ENCODE results near the gene GSE1.
A peak's percentile ranks its signal among the peaks of the same experiment; 100 is the strongest.

The GSE1 gene

DNA sequence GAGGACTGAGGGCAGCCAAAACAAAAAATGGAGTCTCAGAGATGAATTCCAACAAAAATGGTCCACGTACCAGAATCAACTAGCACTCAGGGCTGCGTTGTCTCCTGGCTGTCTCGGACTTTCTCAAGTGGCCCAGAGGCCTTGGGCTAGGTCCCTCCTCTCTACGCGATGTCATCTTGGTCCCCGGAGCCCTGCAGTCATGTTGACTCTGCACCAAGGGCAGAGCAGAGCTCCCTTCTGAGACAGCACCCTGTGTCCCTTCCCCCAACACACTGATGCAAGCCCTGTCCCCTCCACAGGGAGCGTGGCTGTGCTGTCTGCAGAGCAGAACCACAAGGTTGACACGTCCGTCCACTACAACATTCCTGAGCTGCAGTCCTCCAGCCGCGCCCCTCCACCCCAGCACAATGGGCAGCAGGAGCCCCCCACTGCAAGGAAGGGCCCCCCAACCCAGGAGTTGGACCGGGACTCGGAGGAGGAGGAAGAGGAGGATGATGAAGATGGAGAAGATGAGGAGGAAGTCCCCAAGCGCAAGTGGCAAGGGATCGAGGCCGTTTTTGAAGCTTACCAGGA lies 54.8 kb downstream of the GSE1 start:
- H3K9me3 ChIP-seq, result no peaks in the 10 kb centered on the region
- no peak overlapping the region for H3K4me3 ChIP-seq
- no peak overlapping the region for H3K9ac ChIP-seq
- no peak for TF ChIP-seq Cebpa-rat (IDR thresholded peaks at IDR 0.05)
- H3K27ac ChIP-seq, result no peak overlapping the region
- no peak overlapping the region for H3K4me2 ChIP-seq
- H3K36me3 ChIP-seq, result peaks cover 100% of the 10 kb centered on the region
- no peaks in the 10 kb centered on the region for H3K27me3 ChIP-seq
- peaks cover 89% of the 10 kb centered on the region for H4K20me1 ChIP-seq
- no peaks in the 10 kb centered on the region for H3K4me1 ChIP-seq

GRCh38 chr16:85668676-85669424 lies 55.7 kb downstream of the GSE1 start:
- Histone ChIP-seq H3K36me3 (peaks cover 100% of the 10 kb centered on the region), H3K4me1 (no peaks in the 10 kb centered on the region), H3K27me3 (no peaks in the 10 kb centered on the region), H3K9me3 (no peaks in the 10 kb centered on the region), H3K4me2 (no peak overlapping the region), H3K27ac (no peak overlapping the region), H3K4me3 (no peak overlapping the region), H3K9ac (no peak overlapping the region), H4K20me1 (peaks cover 90% of the 10 kb centered on the region)
- TF ChIP-seq Cebpa-rat (IDR thresholded peaks at IDR 0.05), result no peak

DNA sequence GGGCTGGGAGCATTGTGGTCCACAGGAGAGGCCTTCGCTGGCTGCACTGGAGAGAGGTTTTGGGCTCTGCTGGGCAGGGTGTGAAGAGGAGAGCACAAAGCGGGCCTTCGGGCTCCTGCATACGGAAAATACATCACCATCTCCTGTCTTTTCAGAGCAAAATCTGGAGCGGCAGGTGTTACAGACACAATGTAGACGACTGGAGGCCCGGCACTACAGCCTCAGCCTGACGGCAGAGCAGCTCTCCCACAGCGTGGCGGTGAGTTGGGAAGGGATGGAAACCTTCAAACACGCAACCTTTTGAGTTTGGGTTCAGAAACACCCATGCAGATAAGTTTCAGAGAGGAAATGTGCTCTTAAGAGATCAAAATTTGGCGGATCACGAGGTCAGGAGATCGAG lies 57.7 kb downstream of the GSE1 start:
- Histone ChIP-seq H3K9ac (no peak overlapping the region), H3K36me3 (peaks cover 100% of the 10 kb centered on the region), H3K27ac (no peak overlapping the region), H3K4me3 (no peak overlapping the region), H3K27me3 (no peaks in the 10 kb centered on the region), H4K20me1 (peaks cover 90% of the 10 kb centered on the region), H3K9me3 (no peaks in the 10 kb centered on the region), H3K4me2 (no peak overlapping the region), H3K4me1 (no peaks in the 10 kb centered on the region)
- TF ChIP-seq Cebpa-rat (IDR thresholded peaks at IDR 0.05), result no peak

DNA sequence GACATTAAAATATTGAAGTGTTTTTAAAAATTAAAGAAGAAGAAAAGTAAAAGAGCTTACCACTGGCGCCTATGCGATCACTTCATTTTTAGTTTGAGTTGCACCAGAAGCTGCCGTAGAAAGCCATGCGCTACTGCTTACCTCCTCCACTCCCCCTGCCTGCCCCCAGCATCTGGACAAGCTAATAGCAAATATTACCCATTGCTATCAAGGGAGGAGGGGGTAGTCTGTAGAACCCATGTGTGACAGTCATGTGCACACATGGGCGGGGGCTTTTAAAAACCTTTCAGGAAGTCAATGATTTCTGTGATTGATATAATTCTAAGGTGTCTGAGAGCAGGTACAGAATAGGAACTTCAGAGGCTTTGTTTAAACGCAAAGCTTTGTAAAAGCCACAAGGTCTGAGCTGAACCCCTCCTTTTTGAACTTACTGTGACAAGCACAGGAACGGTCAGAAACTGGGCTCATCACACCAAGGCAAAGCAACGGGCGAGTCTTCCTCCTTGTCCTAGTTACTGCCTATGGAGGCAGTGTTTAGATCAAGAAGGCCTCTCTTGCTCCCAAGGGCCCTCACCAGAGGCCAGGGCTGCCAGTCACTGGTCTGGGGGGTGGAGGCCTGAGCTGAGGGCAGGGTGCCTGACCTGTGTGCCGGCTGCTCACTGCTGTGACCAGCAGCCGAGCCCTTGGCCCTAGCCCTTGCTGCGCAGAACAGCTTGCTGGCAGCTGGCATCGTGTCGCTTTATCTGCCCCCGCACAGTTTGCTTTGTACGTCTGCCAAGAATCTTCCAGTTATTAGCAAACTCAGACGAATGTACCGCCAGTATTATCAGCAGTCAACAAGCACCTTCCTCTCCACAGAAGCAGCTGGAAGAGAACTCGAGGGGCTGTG lies 60.7 kb downstream of the GSE1 start:
- peaks cover 83% of the 10 kb centered on the region for H4K20me1 ChIP-seq
- H3K4me2 ChIP-seq, result no peak overlapping the region
- H3K36me3 ChIP-seq, result peaks cover 100% of the 10 kb centered on the region
- H3K9me3 ChIP-seq, result no peaks in the 10 kb centered on the region
- 0 out of 2 replicates have a peak overlapping the region, but pooled peaks have one; percentile 17 for H3K9ac ChIP-seq
- no peak overlapping the region for H3K4me3 ChIP-seq
- 0 out of 2 replicates have a peak, but pooled peaks cover 5% of the 10 kb centered on the region for H3K4me1 ChIP-seq
- no peak for TF ChIP-seq Cebpa-rat (IDR thresholded peaks at IDR 0.05)
- H3K27me3 ChIP-seq, result no peaks in the 10 kb centered on the region
- no peak overlapping the region for H3K27ac ChIP-seq

- Histone ChIP-seq H4K20me1 (peaks cover 83% of the 10 kb centered on the region), H3K9me3 (no peaks in the 10 kb centered on the region), H3K4me2 (no peak overlapping the region), H3K27me3 (no peaks in the 10 kb centered on the region), H3K9ac (0 out of 2 replicates have a peak overlapping the region, but pooled peaks have one; percentile 17), H3K27ac (no peak overlapping the region), H3K4me1 (0 out of 2 replicates have a peak, but pooled peaks cover 5% of the 10 kb centered on the region), H3K36me3 (peaks cover 100% of the 10 kb centered on the region), H3K4me3 (no peak overlapping the region)
- TF ChIP-seq Cebpa-rat (IDR thresholded peaks at IDR 0.05), result no peak
These were observed 61.3 kb downstream of the GSE1 start for GRCh38 chr16:85674418-85674755.

- Histone ChIP-seq H3K36me3 (peaks cover 100% of the 10 kb centered on the region), H3K4me1 (peaks cover 7% of the 10 kb centered on the region), H3K4me3 (no peak overlapping the region), H3K4me2 (no peak overlapping the region), H3K27me3 (no peaks in the 10 kb centered on the region), H3K27ac (no peak overlapping the region), H4K20me1 (peaks cover 83% of the 10 kb centered on the region), H3K9me3 (no peaks in the 10 kb centered on the region), H3K9ac (0 out of 2 replicates have a peak overlapping the region, but pooled peaks have one; percentile 17)
- no peak for TF ChIP-seq Cebpa-rat (IDR thresholded peaks at IDR 0.05)
These were observed 61.7 kb downstream of the GSE1 start for GRCh38 chr16:85674828-85675227.

GRCh38 chr16:85675251-85675874 lies 62.2 kb downstream of the GSE1 start:
- Histone ChIP-seq H3K9ac (no peak overlapping the region), H4K20me1 (peaks cover 81% of the 10 kb centered on the region), H3K4me2 (no peak overlapping the region), H3K27ac (no peak overlapping the region), H3K4me1 (peaks cover 12% of the 10 kb centered on the region), H3K9me3 (no peaks in the 10 kb centered on the region), H3K36me3 (peaks cover 100% of the 10 kb centered on the region), H3K27me3 (no peaks in the 10 kb centered on the region), H3K4me3 (no peak overlapping the region)
- TF ChIP-seq Cebpa-rat (IDR thresholded peaks at IDR 0.05), result no peak

DNA sequence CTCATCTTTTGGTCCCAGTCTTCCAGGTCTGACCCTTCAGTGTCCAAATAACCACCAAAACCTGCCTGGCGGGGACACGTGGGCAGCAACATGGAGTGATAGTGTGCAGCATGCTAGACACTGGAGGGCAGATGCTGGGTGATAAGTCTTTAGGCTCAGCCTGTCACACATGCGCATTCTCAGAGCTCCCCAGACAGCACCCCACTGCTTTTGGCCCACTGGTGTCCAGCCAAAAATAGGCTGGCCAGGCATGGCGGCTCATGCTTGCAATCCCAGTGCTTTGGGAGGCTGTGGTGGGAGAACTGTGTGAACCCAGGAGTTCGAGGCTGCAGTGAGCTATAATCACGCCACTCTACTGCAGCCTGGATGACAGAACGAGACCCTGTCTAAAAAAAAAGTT lies 63.3 kb downstream of the GSE1 start:
- no peaks in the 10 kb centered on the region for H3K27me3 ChIP-seq
- peaks cover 23% of the 10 kb centered on the region for H3K4me1 ChIP-seq
- TF ChIP-seq Cebpa-rat (IDR thresholded peaks at IDR 0.05), result no peak
- no peaks in the 10 kb centered on the region for H3K9me3 ChIP-seq
- no peak overlapping the region for H3K4me3 ChIP-seq
- H3K27ac ChIP-seq, result no peak overlapping the region
- H3K36me3 ChIP-seq, result peaks cover 100% of the 10 kb centered on the region
- H4K20me1 ChIP-seq, result peaks cover 90% of the 10 kb centered on the region
- no peak overlapping the region for H3K9ac ChIP-seq
- no peak overlapping the region for H3K4me2 ChIP-seq

DNA sequence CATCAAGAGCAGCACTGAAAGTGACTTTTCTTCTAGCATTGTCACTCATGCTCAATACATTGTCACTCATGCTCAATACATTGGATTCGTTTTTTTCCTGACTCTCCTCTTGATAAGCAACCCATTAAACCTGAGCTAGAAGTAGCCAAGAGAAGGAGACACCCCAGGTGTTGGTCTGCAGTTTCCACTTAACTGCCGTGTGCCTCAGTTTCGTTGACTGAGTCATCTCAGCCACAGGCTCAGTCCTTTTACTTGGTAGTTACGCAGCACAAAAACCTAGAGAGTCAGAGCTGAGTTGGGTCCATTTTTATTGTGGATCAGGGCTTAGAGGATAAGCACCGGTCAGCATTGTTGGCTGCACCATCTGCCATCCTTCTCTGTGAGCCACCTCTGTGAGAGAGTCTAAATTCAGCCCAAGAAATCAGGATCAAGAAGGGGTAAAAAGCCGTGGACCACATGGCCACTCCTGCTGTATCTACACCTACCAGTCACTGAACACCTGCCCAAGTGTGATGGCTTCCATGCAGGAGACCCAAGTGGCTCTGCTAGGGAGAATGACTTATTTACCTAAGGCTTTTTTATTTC lies 64.4 kb downstream of the GSE1 start:
- H3K36me3 ChIP-seq, result peaks cover 100% of the 10 kb centered on the region

More for the DNA sequence above, 64.4 kb downstream of the GSE1 start:
- H3K27me3 ChIP-seq, result no peaks in the 10 kb centered on the region
- no peak for TF ChIP-seq Cebpa-rat (IDR thresholded peaks at IDR 0.05)
- H3K9me3 ChIP-seq, result no peaks in the 10 kb centered on the region
- H3K9ac ChIP-seq, result no peak overlapping the region
- H4K20me1 ChIP-seq, result peaks cover 90% of the 10 kb centered on the region
- H3K4me1 ChIP-seq, result peaks cover 23% of the 10 kb centered on the region
- no peak overlapping the region for H3K4me2 ChIP-seq
- H3K27ac ChIP-seq, result no peak overlapping the region
- H3K4me3 ChIP-seq, result no peak overlapping the region
